SK-N-SH (cell line): ENCODE results near the gene NTSR1. TPM values are rescaled to one million over a fixed set of nuclear protein-coding genes. Genes with fewer than 3 reads are reported as not detected.

Experiments used
- CTCF ChIA-PET: fragments of 300-600, 350-600 bp; formaldehyde crosslinking; extraction: SDS; loops from one replicate; lab custom pipeline; 2021; lab: Yijun Ruan, JAX
- POLR2A ChIA-PET: fragments of 350-600 bp; sonication (Branson Sonifier 250); formaldehyde crosslinking; extraction: SDS; loops from one replicate; lab custom pipeline; 2020; ENCODE audit warnings: antibody characterized with exemption, inconsistent platforms; lab: Yijun Ruan, JAX
- DNase-seq: peaks from one replicate; pipeline ENCODE4 v3.0.0; 2012
- H2AFZ ChIP-seq: fragments of 200-600 bp; sonication (generic); 2 replicates; pipeline ENCODE4 v1.8.1; 2016; ENCODE audit warnings: antibody characterized with exemption, mild to moderate bottlenecking, low read depth
- H3F3A ChIP-seq: fragments of 200-600 bp; sonication (generic); replicated peaks from 2 replicates; pipeline ENCODE3; 2016; ENCODE audit warnings: antibody characterized with exemption, mild to moderate bottlenecking; ENCODE audit not compliant: insufficient read depth
- H3K27ac ChIP-seq, 2 experiments: fragments of 200-500 bp in 1 of 2; fragments of 200-600 bp in 1 of 2; sonication (Bioruptor generic) in 1 of 2; sonication (generic), shearing (Covaris generic) in 1 of 2; 2 replicates each; pipeline versions ENCODE4 v1.5.1 to v1.6.1; 2014 to 2016; ENCODE audit warnings: low read depth in 2 of 2, inconsistent platforms in 1 of 2, low read length in 1 of 2, mild to moderate bottlenecking in 1 of 2, mixed read lengths in 1 of 2
- H3K27me3 ChIP-seq: fragments of 200-600 bp; sonication (generic), shearing (Covaris generic); 2 replicates; pipeline ENCODE4 v1.6.1; 2016; ENCODE audit warnings: mixed run types; ENCODE audit not compliant: insufficient read depth
- H3K36me3 ChIP-seq, 2 experiments: fragments of 200-500 bp in 1 of 2; fragments of 200-600 bp in 1 of 2; sonication (Bioruptor generic) in 1 of 2; sonication (generic) in 1 of 2; replicated peaks in 1 of 2; 2 replicates each; pipeline versions ENCODE3 to v1.5.1; 2014 to 2016; ENCODE audit warnings: low read length in 1 of 2, mild to moderate bottlenecking in 1 of 2; ENCODE audit not compliant: insufficient read depth in 2 of 2, control insufficient read depth in 1 of 2
- H3K4me1 ChIP-seq, 2 experiments: fragments of 200-500 bp in 1 of 2; fragments of 200-600 bp in 1 of 2; sonication (Bioruptor generic) in 1 of 2; sonication (generic), shearing (Covaris generic) in 1 of 2; 2 replicates each; pipeline versions ENCODE4 v1.5.1 to v1.6.1; 2014 to 2016; ENCODE audit warnings: low read depth in 1 of 2, low read length in 1 of 2, mixed run types in 1 of 2; ENCODE audit not compliant: insufficient read depth in 2 of 2, control insufficient read depth in 1 of 2
- H3K4me2 ChIP-seq: fragments of 200-600 bp; sonication (generic), shearing (Covaris generic); 2 replicates; pipeline ENCODE4 v1.6.1; 2017; ENCODE audit warnings: mixed run types
- H3K4me3 ChIP-seq, 2 experiments: fragments of 200-500 bp in 1 of 2; fragments of 200-600 bp in 1 of 2; sonication (Bioruptor generic) in 1 of 2; sonication (generic), shearing (Covaris generic) in 1 of 2; 2 replicates each; pipeline versions ENCODE4 v1.5.1 to v1.8.1; 2014 to 2016; ENCODE audit warnings: low read depth in 2 of 2, inconsistent platforms in 1 of 2, low read length in 1 of 2, mild to moderate bottlenecking in 1 of 2, mixed read lengths in 1 of 2, moderate library complexity in 1 of 2
- H3K79me2 ChIP-seq: fragments of 200-600 bp; sonication (generic); 2 replicates; pipeline ENCODE4 v1.8.1; 2017; ENCODE audit warnings: mild to moderate bottlenecking; ENCODE audit not compliant: insufficient read depth
- H3K9ac ChIP-seq: fragments of 200-600 bp; sonication (generic); 2 replicates; pipeline ENCODE4 v1.6.1; 2017; ENCODE audit warnings: mixed run types
- H3K9me2 ChIP-seq: fragments of 200-600 bp; sonication (generic); 2 replicates; pipeline ENCODE4 v1.6.1; 2017; ENCODE audit warnings: mixed run types
- H3K9me3 ChIP-seq: fragments of 200-600 bp; sonication (generic); 2 replicates; pipeline ENCODE4 v1.6.1; 2017; ENCODE audit warnings: mixed run types, mild to moderate bottlenecking, moderate library complexity
- H4K20me1 ChIP-seq: fragments of 200-600 bp; sonication (generic); 2 replicates; pipeline ENCODE4 v1.6.1; 2017; ENCODE audit warnings: mild to moderate bottlenecking, mixed run types; ENCODE audit not compliant: insufficient read depth
- CHD2 ChIP-seq: fragments of 150-350 bp; IDR thresholded peaks from 2 replicates; pipeline ENCODE4 v1.6.1; 2018; ENCODE audit warnings: low read length; ENCODE audit not compliant: partially characterized antibody
- ELF1 ChIP-seq: IDR thresholded peaks from 2 replicates; pipeline ENCODE4 v1.4.0; 2012
- FOXM1 ChIP-seq: IDR thresholded peaks from 2 replicates; pipeline ENCODE4 v1.4.0; 2012; ENCODE audit warnings: low read depth, mild to moderate bottlenecking
- GABPA ChIP-seq: IDR thresholded peaks from 2 replicates; pipeline ENCODE4 v1.4.0; 2012; ENCODE audit warnings: low read depth, mild to moderate bottlenecking
- GATA2 ChIP-seq: sonication (generic); formaldehyde crosslinking; IDR thresholded peaks from 2 replicates; pipeline ENCODE4 v1.5.0; 2020; ENCODE audit warnings: mild to moderate bottlenecking, missing genetic modification reagents
- JUND ChIP-seq: IDR thresholded peaks from 2 replicates; pipeline ENCODE4 v1.4.0; 2012
- MEF2A ChIP-seq: IDR thresholded peaks from 2 replicates; pipeline ENCODE4 v1.4.0; 2012; ENCODE audit warnings: low read depth, borderline replicate concordance
- POLR2AphosphoS5 ChIP-seq: IDR thresholded peaks from 2 replicates; pipeline ENCODE4 v1.6.1; 2012; ENCODE audit warnings: low read depth, low read length
- RAD21 ChIP-seq: IDR thresholded peaks from 2 replicates; pipeline ENCODE4 v1.6.1; 2012; ENCODE audit warnings: mild to moderate bottlenecking, low read length
- RFX5 ChIP-seq: IDR thresholded peaks from 2 replicates; pipeline ENCODE4 v1.6.1; 2012; ENCODE audit warnings: mild to moderate bottlenecking, improper control_type of control experiment, low read length
- SMC3 ChIP-seq: IDR thresholded peaks from 2 replicates; pipeline ENCODE4 v1.6.1; 2012; ENCODE audit warnings: low read depth, low read length, improper control_type of control experiment
- TCF12 ChIP-seq: IDR thresholded peaks from 2 replicates; pipeline ENCODE4 v1.4.0; 2012
- TEAD4 ChIP-seq: IDR thresholded peaks from 2 replicates; pipeline ENCODE4 v1.4.0; 2012; ENCODE audit warnings: mild to moderate bottlenecking, borderline replicate concordance; ENCODE audit not compliant: insufficient read depth
- YY1 ChIP-seq: IDR thresholded peaks from 2 replicates; pipeline ENCODE4 v1.4.0; 2012; ENCODE audit warnings: low read depth, mild to moderate bottlenecking
- WGBS: methylation state at CpG from one replicate; pipeline ENCODE4 v1.1.6; 2017; ENCODE audit warnings: low lambda C conversion rate; 5-methylcytosine and 5-hydroxymethylcytosine counted together
- polyA plus RNA-seq, 3 experiments: library from polyadenylated mRNA; depleted of rRNA; stranded (reverse); fragments of >200 nt; gene quantifications; 2 replicates each; pipeline ENCODE4 v1.2.3, GENCODE V29; 2012
- TF ChIP-seq, protein P1 (sequence below): fragments of 150-350 bp; IDR thresholded peaks from 2 replicates; pipeline ENCODE4 v1.6.1; 2017; ENCODE audit warnings: antibody characterized with exemption, low read length, low read depth, borderline replicate concordance
- TF ChIP-seq, protein P2 (sequence below): IDR thresholded peaks from 2 replicates; pipeline ENCODE4; 2012
- TF ChIP-seq, protein P3 (sequence below): IDR thresholded peaks from 2 replicates; pipeline ENCODE4 v1.4.0; 2012; ENCODE audit warnings: low read depth, borderline replicate concordance
- TF ChIP-seq, protein P4 (sequence below): fragments of 200-600 bp; sonication (generic); IDR thresholded peaks from 2 replicates; pipeline ENCODE4 v1.6.1; 2017; ENCODE audit warnings: antibody characterized with exemption, mild to moderate bottlenecking, moderate library complexity
- TF ChIP-seq, protein P5 (sequence below): IDR thresholded peaks from 2 replicates; pipeline ENCODE4 v1.6.1; 2012; ENCODE audit warnings: mild to moderate bottlenecking, low read depth, low read length, moderate library complexity
- TF ChIP-seq, protein P6 (sequence below): IDR thresholded peaks from 2 replicates; pipeline ENCODE4 v1.4.0; 2012; ENCODE audit warnings: low read depth, borderline replicate concordance

Gene NTSR1
- polyA plus RNA-seq, 1 of the 3 experiments (the other 2 are of a cell fraction): 8.2 TPM

DNA sequence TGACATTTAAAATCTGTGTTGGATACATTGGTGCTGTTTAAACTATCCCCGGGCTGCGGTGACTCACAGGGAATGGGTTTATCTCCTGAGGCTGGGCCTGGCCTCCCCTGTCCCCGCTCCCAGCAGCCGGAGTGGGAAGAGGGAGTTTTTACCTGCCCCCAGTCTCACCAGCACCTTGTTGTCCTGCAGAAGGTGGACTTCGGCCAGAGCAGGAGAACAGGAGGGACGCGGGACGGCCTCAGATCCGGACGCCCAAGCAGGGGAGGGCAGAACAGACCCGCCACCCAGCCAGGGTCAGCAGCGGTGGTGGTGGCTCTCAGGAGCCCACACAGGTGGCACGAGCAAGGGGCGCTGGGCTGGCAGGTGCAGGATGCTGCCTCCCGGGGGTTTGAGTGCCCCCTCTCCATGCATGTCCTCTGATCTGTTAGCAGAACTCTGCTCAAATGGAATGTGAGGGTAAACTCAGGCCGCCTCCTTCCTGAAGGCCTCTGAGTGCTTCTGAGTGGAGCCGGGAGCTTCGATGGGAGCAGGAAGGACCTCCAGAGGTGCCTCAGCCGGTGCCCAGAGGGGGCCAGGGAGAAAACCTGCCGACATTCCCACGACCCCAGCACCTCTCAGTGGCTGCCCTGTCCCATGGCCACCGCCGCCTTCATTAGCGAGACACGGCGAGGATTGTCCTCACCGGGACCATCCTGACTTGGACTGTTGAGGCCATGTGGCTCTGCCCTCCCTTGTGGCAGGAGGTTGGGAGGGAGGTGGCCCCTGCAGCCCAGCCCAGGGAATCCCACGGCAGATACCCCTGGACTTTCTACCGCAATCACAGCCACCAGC lies 44.2 kb downstream of the NTSR1 start:
- no peak for TF ChIP-seq RAD21
- TF ChIP-seq, protein P1, sequence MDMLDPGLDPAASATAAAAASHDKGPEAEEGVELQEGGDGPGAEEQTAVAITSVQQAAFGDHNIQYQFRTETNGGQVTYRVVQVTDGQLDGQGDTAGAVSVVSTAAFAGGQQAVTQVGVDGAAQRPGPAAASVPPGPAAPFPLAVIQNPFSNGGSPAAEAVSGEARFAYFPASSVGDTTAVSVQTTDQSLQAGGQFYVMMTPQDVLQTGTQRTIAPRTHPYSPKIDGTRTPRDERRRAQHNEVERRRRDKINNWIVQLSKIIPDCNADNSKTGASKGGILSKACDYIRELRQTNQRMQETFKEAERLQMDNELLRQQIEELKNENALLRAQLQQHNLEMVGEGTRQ: no peak
- no peak for TF ChIP-seq GATA2
- TF ChIP-seq CHD2: no peak
- no peak for TF ChIP-seq RFX5
- TF ChIP-seq TCF12: no peak
- TF ChIP-seq, protein P2, sequence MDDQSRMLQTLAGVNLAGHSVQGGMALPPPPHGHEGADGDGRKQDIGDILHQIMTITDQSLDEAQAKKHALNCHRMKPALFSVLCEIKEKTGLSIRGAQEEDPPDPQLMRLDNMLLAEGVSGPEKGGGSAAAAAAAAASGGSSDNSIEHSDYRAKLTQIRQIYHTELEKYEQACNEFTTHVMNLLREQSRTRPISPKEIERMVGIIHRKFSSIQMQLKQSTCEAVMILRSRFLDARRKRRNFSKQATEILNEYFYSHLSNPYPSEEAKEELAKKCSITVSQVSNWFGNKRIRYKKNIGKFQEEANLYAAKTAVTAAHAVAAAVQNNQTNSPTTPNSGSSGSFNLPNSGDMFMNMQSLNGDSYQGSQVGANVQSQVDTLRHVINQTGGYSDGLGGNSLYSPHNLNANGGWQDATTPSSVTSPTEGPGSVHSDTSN: no peak
- no peak for TF ChIP-seq POLR2AphosphoS5
- no peak for TF ChIP-seq YY1
- TF ChIP-seq TEAD4: no peak
- TF ChIP-seq FOXM1: no peak
- no peak for TF ChIP-seq GABPA
- no peak for TF ChIP-seq MEF2A
- no peak for TF ChIP-seq ELF1
- TF ChIP-seq, protein P3, sequence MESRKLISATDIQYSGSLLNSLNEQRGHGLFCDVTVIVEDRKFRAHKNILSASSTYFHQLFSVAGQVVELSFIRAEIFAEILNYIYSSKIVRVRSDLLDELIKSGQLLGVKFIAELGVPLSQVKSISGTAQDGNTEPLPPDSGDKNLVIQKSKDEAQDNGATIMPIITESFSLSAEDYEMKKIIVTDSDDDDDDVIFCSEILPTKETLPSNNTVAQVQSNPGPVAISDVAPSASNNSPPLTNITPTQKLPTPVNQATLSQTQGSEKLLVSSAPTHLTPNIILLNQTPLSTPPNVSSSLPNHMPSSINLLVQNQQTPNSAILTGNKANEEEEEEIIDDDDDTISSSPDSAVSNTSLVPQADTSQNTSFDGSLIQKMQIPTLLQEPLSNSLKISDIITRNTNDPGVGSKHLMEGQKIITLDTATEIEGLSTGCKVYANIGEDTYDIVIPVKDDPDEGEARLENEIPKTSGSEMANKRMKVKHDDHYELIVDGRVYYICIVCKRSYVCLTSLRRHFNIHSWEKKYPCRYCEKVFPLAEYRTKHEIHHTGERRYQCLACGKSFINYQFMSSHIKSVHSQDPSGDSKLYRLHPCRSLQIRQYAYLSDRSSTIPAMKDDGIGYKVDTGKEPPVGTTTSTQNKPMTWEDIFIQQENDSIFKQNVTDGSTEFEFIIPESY: no peak
- no peak for TF ChIP-seq SMC3
- TF ChIP-seq JUND: no peak
- TF ChIP-seq, protein P4, sequence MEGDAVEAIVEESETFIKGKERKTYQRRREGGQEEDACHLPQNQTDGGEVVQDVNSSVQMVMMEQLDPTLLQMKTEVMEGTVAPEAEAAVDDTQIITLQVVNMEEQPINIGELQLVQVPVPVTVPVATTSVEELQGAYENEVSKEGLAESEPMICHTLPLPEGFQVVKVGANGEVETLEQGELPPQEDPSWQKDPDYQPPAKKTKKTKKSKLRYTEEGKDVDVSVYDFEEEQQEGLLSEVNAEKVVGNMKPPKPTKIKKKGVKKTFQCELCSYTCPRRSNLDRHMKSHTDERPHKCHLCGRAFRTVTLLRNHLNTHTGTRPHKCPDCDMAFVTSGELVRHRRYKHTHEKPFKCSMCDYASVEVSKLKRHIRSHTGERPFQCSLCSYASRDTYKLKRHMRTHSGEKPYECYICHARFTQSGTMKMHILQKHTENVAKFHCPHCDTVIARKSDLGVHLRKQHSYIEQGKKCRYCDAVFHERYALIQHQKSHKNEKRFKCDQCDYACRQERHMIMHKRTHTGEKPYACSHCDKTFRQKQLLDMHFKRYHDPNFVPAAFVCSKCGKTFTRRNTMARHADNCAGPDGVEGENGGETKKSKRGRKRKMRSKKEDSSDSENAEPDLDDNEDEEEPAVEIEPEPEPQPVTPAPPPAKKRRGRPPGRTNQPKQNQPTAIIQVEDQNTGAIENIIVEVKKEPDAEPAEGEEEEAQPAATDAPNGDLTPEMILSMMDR: no peak
- TF ChIP-seq, protein P5, sequence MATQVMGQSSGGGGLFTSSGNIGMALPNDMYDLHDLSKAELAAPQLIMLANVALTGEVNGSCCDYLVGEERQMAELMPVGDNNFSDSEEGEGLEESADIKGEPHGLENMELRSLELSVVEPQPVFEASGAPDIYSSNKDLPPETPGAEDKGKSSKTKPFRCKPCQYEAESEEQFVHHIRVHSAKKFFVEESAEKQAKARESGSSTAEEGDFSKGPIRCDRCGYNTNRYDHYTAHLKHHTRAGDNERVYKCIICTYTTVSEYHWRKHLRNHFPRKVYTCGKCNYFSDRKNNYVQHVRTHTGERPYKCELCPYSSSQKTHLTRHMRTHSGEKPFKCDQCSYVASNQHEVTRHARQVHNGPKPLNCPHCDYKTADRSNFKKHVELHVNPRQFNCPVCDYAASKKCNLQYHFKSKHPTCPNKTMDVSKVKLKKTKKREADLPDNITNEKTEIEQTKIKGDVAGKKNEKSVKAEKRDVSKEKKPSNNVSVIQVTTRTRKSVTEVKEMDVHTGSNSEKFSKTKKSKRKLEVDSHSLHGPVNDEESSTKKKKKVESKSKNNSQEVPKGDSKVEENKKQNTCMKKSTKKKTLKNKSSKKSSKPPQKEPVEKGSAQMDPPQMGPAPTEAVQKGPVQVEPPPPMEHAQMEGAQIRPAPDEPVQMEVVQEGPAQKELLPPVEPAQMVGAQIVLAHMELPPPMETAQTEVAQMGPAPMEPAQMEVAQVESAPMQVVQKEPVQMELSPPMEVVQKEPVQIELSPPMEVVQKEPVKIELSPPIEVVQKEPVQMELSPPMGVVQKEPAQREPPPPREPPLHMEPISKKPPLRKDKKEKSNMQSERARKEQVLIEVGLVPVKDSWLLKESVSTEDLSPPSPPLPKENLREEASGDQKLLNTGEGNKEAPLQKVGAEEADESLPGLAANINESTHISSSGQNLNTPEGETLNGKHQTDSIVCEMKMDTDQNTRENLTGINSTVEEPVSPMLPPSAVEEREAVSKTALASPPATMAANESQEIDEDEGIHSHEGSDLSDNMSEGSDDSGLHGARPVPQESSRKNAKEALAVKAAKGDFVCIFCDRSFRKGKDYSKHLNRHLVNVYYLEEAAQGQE: no peak
- TF ChIP-seq, protein P6, sequence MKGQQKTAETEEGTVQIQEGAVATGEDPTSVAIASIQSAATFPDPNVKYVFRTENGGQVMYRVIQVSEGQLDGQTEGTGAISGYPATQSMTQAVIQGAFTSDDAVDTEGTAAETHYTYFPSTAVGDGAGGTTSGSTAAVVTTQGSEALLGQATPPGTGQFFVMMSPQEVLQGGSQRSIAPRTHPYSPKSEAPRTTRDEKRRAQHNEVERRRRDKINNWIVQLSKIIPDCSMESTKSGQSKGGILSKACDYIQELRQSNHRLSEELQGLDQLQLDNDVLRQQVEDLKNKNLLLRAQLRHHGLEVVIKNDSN: no peak
- TF ChIP-seq, all 33 proteins: peak for 0
- Histone ChIP-seq H3K79me2 (no peaks in the 10 kb centered on the region), H3K4me2 (no peak overlapping the region), H2AFZ (no peak overlapping the region), H3K27me3 (no peaks in the 10 kb centered on the region), H3K4me1 (no peaks in the 10 kb centered on the region; a peak in 1 of 4 replicates), H3K9ac (no peak overlapping the region), H4K20me1 (no peaks in the 10 kb centered on the region), H3K27ac (no peak overlapping the region), H3K9me3 (no peaks in the 10 kb centered on the region), H3K9me2 (no peaks in the 10 kb centered on the region), H3F3A (no peaks in the 10 kb centered on the region), H3K4me3 (no peak overlapping the region), H3K36me3 (no peaks in the 10 kb centered on the region)
- POLR2A ChIA-PET: no interaction called here
- no peak for DNase-seq
- WGBS: 85% methylated on average over 8 of the region's 29 CpGs
- CTCF ChIA-PET: interaction anchor here (1.1 to 1.2 kb wide), 2 partner anchors 38 to 39 kb away, joined by 3 read pairs; no protein-coding TSS in a partner anchor
